Gastrocnemius medialis (tissue), 4 donors: ENCODE data around the gene ZDHHC8. TPM values are rescaled to one million over a fixed set of nuclear protein-coding genes. Genes with fewer than 3 reads are reported as not detected.

ENCODE experiments used
- ATAC-seq, 2 donors: fragments of 150-250 bp; one replicate each; pipeline ENCODE4 v1.9.1; 2016
- DNase-seq, 2 donors: peaks; one replicate each; pipeline ENCODE4 v3.0.0-alpha.2; 2019
- H3K27ac ChIP-seq, 4 donors: fragments of 200-600 bp; sonication (generic); 1 replicate in 1 of 4; 2 replicates in 3 of 4; pipeline ENCODE4 v1.5.1; 2016 to 2018; ENCODE audit warnings: mild to moderate bottlenecking in 2 of 4, moderate library complexity in 1 of 4
- H3K27me3 ChIP-seq, 3 donors: fragments of 200-600 bp; sonication (generic) in 2 of 3; 1 replicate in 1 of 3; 2 replicates in 2 of 3; pipeline versions ENCODE4 v1.5.1 to v1.6.0; 2016 to 2019; ENCODE audit warnings: mild to moderate bottlenecking in 1 of 3, moderate library complexity in 1 of 3
- H3K36me3 ChIP-seq, 2 donors: fragments of 200-600 bp; sonication (generic) in 1 of 2; one replicate each; pipeline ENCODE4 v1.5.1; 2017 to 2018
- H3K4me1 ChIP-seq, 2 donors: fragments of 200-600 bp; sonication (generic) in 1 of 2; one replicate each; pipeline ENCODE4 v1.5.1; 2016 to 2017; ENCODE audit warnings: mild to moderate bottlenecking in 2 of 2
- H3K4me3 ChIP-seq, 4 donors: fragments of 200-600 bp; sonication (generic) in 3 of 4; 1 replicate in 1 of 4; 2 replicates in 3 of 4; pipeline ENCODE4 v1.5.1; 2016 to 2019; ENCODE audit warnings: mild to moderate bottlenecking in 2 of 4
- H3K9me3 ChIP-seq, 3 donors: fragments of 200-600 bp; sonication (generic) in 2 of 3; 1 replicate in 1 of 3; 2 replicates in 2 of 3; pipeline ENCODE4 v1.5.1; 2016 to 2019
- POLR2A ChIP-seq, 2 donors: fragments of 450-650 bp; IDR thresholded peaks; one replicate each; pipeline ENCODE4 v1.6.1; 2017; ENCODE audit warnings: antibody characterized with exemption in 2 of 2, mild to moderate bottlenecking in 2 of 2, moderate library complexity in 2 of 2
- in situ Hi-C, 4 donors: fragments of 200-750 bp; cut with MboI; loops; one replicate each; pipeline versions ENCODE4 v1.15.0 to v1.8.0; 2017; ENCODE audit warnings: low sequenced_read_pairs in 4 of 4
- intact Hi-C: fragments of 100-400 bp; cut with DNase I; formaldehyde crosslinking; loops from one replicate; pipeline ENCODE4 v1.15.1; 2023; ENCODE audit warnings: low total_unique reads
- total RNA-seq, 4 donors: library from RNA; depleted of rRNA; stranded (reverse); fragments of >200 nt; gene quantifications; one replicate each; pipeline versions ENCODE4 v1.1.0 to v1.2.3, GENCODE V29; 2016
- TF ChIP-seq, protein P1 (sequence below), 5 experiments: fragments of 450-650 bp in 3 of 5; fragments of 200-600 bp in 2 of 5; sonication (generic) in 2 of 5; IDR thresholded peaks in 4 of 5; conservative IDR thresholded peaks in 1 of 5; 1 replicate in 4 of 5; 2 replicates in 1 of 5; pipeline ENCODE4 v1.5.1; 2016 to 2019; ENCODE audit warnings: antibody characterized with exemption in 5 of 5, mild to moderate bottlenecking in 3 of 5, moderate library complexity in 3 of 5

Gene ZDHHC8
- total RNA-seq, 4 donors from 2014 or later: 7.3 to 15.8 (median 12.8) TPM

GRCh38 chr22:20129747-20130014, 1.9 kb upstream of the ZDHHC8 start:
- no peak for ATAC-seq
- intact Hi-C loops: loop anchor here (1.0 to 5.0 kb wide), 3 partner anchors 49 to 157 kb away; partner anchors contain the start of genes DGCR8 and TANGO2
- Histone ChIP-seq H3K27me3 (no peaks in the 10 kb centered on the region), H3K4me1 (peaks cover 23 to 42% of the 10 kb centered on the region in 2 donors), H3K27ac (peak overlapping the region in 1 of 4 donors; percentile 99), H3K4me3 (no peak overlapping the region), H3K9me3 (no peaks in the 10 kb centered on the region), H3K36me3 (peaks cover 0 to 22% of the 10 kb centered on the region in 2 donors)
- in situ Hi-C loops: no loop called here
- no peak for DNase-seq
- TF ChIP-seq POLR2A (IDR thresholded peaks at IDR 0.05): no peak
- TF ChIP-seq, protein P1, sequence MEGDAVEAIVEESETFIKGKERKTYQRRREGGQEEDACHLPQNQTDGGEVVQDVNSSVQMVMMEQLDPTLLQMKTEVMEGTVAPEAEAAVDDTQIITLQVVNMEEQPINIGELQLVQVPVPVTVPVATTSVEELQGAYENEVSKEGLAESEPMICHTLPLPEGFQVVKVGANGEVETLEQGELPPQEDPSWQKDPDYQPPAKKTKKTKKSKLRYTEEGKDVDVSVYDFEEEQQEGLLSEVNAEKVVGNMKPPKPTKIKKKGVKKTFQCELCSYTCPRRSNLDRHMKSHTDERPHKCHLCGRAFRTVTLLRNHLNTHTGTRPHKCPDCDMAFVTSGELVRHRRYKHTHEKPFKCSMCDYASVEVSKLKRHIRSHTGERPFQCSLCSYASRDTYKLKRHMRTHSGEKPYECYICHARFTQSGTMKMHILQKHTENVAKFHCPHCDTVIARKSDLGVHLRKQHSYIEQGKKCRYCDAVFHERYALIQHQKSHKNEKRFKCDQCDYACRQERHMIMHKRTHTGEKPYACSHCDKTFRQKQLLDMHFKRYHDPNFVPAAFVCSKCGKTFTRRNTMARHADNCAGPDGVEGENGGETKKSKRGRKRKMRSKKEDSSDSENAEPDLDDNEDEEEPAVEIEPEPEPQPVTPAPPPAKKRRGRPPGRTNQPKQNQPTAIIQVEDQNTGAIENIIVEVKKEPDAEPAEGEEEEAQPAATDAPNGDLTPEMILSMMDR (IDR thresholded peaks at IDR 0.05 in 4 of 5, conservative IDR thresholded peaks at IDR 0.05 in 1 of 5): no peak

DNA sequence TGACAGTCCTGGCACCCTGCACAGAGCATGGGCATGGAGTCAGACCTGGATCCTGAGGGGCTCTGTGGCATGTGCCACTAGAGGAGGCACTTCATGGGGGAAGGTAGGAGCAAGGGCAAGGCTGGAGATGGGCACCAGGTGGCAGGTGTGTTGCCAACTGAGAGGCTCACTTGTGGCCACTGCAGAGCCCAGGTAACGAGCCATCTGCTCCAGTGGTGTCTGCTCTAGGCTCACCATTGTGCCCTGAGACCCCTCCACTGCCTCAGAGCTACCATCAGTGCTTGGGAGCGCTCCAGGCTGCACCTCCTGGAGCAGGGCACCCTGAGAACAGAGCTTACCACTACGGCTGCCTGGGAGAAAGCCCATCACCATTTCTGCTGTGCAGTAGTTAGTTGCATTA, 1.3 kb upstream of the ZDHHC8 start:
- TF ChIP-seq, protein P1 (IDR thresholded peaks at IDR 0.05 in 4 of 5, conservative IDR thresholded peaks at IDR 0.05 in 1 of 5): no peak
- TF ChIP-seq POLR2A (IDR thresholded peaks at IDR 0.05): no peak
- peaks cover 0 to 21% of the 10 kb centered on the region in 2 donors for H3K36me3 ChIP-seq
- no peak for DNase-seq
- H3K9me3 ChIP-seq: no peaks in the 10 kb centered on the region
- H3K27ac ChIP-seq: peak overlapping the region in 3 of 4 donors; percentile 98 to 99 (median 98)
- H3K4me1 ChIP-seq: peaks cover 27 to 48% of the 10 kb centered on the region in 2 donors
- intact Hi-C loops: loop anchor here (1.0 to 5.0 kb wide), 2 partner anchors 50 to 108 kb away; partner anchors contain the start of genes DGCR8 and TANGO2
- H3K4me3 ChIP-seq: peak overlapping the region in 2 of 4 donors; percentile 93 to 100
- no peaks in the 10 kb centered on the region for H3K27me3 ChIP-seq
- in situ Hi-C loops: no loop called here
- no peak for ATAC-seq

DNA sequence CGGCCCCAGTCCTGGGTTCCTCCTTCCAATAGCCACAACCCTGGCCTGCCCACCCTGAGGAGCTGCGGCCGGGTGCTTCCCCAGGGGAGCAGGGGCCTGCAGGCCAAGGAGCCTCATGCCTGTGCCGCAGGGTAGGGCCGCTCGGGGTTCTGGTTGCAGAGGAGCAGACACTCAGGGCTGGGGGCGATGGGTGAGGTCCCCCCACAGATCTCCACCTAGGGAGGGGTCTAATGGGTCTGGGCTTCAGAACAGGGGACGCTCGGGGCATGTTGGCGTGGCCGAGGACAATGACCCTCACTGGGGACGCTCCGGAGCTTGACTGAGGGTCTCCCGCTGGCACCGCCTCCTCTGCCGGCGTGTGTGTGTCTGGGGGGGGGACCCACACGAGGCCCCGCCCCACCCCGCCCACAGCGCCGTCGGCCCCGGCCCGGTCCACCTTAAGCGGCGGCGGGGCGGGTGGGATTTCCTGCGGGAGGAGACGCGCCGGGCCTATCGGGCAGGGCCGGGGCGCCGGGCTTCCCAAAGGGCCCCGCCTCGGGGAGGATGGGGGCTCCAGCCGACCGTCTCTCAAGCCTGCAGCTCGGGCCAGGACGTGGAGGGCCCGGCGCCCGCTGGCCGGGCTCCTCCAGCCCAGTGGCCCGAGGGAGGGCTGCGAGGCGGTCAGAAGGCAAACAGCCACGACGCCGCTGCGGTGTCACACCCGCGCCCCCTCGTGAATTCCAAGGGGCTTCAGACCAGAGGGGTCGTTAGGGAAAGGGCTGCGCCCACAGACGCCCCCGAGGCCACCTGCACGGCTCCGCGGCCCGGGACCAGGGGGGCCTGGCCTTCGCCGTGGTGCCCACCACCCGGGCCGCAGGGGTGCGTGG, 640 bp upstream of the ZDHHC8 start:
- in situ Hi-C loops (no loop called here), intact Hi-C loops (loop anchor here (1.0 to 5.0 kb wide), 3 partner anchors 14 to 109 kb away; partner anchors contain the start of genes DGCR8, TANGO2 and TRMT2A)
- TF ChIP-seq, protein P1 (IDR thresholded peaks at IDR 0.05 in 4 of 5, conservative IDR thresholded peaks at IDR 0.05 in 1 of 5): no peak
- TF ChIP-seq POLR2A (IDR thresholded peaks at IDR 0.05): peak in 1 of 2 donors; percentile 22
- Histone ChIP-seq H3K4me1 (peaks cover 26 to 50% of the 10 kb centered on the region in 2 donors), H3K4me3 (peak overlapping the region; percentile 78 to 100 (median 95)), H3K9me3 (no peaks in the 10 kb centered on the region), H3K27ac (peak overlapping the region; percentile 94 to 99 (median 98)), H3K36me3 (peaks cover 0 to 14% of the 10 kb centered on the region in 2 donors), H3K27me3 (no peaks in the 10 kb centered on the region)
- DNase-seq (peak; percentile 81 to 87), ATAC-seq (peak; percentile 81 to 83)

DNA sequence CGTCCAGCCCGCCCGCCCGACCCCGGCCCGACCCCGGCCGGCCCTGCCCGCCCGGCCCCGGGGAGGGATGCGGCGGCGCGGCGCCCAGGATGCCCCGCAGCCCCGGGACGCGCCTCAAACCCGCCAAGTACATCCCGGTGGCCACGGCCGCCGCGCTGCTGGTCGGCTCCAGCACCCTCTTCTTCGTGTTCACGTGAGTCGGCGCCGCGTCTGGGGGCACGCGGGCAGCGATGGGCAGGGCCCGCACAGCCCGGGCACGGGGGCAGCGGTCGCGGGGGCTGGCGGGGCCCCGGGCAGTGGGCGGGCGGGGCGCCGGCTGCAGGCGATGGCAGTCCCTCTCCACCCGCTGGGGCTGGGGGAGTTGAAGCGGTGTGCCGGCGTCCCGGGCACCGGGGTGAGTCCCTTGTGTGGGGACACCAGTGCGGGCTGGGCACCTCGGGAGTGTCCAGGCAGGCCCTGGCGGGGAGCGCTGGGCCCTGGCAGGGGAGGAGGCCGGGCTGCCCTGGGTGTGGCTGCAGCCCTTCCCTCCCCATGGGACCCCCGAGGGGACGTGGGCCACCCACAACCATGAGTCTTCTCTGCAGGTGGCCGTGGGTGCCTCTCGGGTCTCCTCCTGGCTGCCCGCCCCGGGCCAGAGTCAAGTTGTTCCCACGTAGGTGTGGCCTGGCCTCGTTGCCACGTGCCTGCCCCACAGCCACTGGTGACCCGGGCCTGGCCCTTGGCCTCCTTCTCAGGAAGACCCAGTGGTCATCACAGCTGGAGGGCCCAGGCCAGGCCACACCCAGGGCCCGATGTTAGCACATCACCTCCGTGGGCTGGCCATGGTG, 468 bp downstream of the ZDHHC8 start:
- Histone ChIP-seq H3K36me3 (peaks cover 0 to 5% of the 10 kb centered on the region in 2 donors), H3K27me3 (no peaks in the 10 kb centered on the region), H3K4me3 (peak overlapping the region; percentile 67 to 98 (median 86)), H3K4me1 (peaks cover 34 to 59% of the 10 kb centered on the region in 2 donors), H3K27ac (peak overlapping the region; percentile 77 to 85 (median 80)), H3K9me3 (no peaks in the 10 kb centered on the region)
- intact Hi-C loops: loop anchor here (1.0 to 5.0 kb wide), 2 partner anchors 15 to 110 kb away; partner anchors contain the start of genes TANGO2 and TRMT2A
- ATAC-seq (peak; percentile 5 to 20), DNase-seq (peak in 1 of 2 donors; percentile 51)
- in situ Hi-C loops: no loop called here
- TF ChIP-seq POLR2A (IDR thresholded peaks at IDR 0.05): no peak
- TF ChIP-seq, protein P1 (IDR thresholded peaks at IDR 0.05 in 4 of 5, conservative IDR thresholded peaks at IDR 0.05 in 1 of 5): no peak
